Measurements from ENCODE around the gene IGFL3.
"Not testable (repeated sequence)": the region's sequence is repeated elsewhere in the genome, so short reads cannot be mapped to it uniquely, and the experiment has no call there.

IGFL3 gene

DNA sequence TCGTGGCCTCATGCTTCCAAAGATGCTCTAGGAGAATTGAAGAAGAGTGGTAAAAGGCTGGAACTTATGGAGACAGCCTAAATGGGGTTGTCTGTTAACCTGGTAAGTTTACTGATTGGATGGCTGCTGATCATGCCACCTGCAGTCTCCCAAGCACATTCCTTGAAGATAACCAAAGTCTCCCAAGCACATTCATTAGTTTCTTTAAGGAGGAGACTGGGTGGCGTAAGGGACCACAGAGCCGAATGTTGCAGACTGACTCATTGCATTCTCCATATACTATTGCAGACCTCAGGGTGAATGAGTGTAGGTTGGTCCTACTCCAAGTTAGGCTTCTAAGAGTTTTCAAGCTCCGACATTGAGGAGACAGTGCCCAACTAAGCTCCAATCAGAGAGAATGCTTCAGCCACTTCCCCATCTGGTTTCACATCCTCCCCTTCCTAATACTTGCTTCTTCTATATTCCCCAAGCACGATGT, at the start of gene IGFL3:
Gene IGFL3 (minus strand): TSS at position 51 of the 478 bp plus-strand sequence. CDS start 39 bp downstream, at position 12.
- DNase-seq (ENCODE audit: low read depth in 2 of 2) = no peak

DNA sequence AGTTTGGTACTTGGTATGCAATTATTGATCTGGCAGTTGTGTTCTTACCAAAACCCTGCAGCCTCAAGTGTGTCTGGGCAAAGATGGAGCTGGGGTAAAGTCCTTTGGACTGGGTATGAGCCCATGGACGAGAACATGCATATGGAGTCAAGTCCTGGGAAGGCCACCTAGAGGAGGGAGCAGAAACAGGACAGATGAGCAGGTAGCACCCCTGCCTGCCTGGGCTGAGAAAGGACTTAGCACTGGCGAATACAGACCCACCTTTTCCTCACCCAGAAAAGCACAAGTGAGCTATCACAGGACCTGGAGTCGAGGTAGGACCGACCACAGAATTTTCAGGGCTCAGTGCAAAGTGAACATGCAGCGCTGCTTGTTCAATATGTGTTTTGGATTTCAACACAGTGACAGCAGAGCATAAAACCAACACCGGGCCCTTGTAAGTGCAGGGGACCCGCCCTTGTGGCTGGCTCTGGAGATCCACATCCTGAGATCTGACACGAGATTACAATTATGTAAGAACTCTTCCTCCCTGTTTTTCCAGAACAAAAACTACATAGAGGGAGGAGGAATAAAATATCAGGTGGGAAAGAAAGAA, 49.5 kb upstream of the IGFL3 start:
- DNase-seq (ENCODE audit: low read depth in 2 of 2) = no peak

DNA sequence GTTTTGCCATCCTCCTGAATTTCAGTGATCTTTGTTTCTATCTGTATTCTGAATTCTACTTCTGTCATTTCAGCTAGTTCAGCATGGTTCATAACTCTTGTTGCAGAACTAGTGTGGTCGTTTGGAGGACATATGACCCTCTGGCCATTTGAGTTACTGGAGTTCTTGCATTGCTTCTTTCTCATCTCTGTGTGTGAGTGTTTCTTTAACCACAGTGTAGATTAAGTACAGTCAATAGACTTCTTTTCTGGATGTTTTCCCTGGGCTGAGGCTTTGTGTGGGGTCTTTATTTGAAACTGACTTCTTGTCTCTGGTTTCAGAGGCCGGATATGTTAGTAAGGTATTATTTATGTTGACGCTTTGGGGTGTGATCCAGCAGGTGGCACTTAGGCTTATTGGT, 38.2 kb upstream of the IGFL3 start:
- DNase-seq (ENCODE audit: low read depth in 2 of 2) = no peak

DNA sequence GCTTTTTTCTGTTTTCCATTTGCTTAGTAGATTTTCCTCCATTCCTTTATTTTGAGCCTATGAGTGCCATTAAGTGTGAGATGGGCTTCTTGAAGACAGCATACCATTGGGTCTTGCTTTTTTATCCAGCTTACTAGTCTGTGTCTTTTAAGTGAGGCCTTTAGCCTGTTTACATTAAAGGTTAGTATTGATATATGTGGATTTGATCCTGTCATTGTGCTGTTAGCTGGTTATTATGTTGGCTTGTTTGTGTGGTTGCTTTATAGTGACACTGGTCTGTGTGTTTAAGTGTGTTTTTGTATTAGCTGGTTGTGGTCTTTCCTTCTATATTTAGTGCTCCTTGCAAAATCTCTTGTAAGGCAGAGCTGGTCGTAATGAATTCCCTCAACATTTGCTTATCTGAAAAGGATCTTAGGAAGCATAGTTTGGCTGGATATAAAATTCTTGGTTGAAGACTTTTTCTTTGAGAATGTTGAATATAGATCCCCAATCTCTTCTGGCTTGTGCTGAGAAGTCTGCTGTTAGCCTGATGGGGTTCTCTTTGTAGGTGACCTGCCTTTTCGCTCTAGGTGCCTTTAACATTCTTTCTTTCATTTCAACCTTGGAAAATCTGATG, 37.3 kb upstream of the IGFL3 start:
- DNase-seq (ENCODE audit: low read depth in 2 of 2) = not testable (repeated sequence)

DNA sequence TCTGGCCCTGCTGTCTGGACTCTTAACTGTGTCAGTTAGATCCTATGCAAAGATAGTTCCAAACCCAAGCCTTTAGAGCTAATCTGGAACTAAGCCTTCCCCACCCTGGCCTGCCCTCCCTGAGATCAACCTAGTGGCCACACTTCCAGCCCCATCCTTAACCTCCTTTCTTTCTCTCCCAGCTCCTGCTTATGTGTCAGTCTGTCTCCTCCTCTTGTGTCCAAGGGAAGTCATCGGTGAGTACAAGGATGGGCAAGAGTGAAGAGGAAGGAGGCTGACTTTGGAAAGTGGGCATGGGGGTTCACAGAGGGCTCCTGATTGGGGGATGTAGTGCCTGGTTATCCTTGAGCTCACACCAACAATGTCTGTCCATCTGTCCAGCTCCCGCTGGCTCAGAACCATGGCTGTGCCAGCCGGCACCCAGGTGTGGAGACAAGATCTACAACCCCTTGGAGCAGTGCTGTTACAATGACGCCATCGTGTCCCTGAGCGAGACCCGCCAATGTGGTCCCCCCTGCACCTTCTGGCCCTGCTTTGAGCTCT, 35.8 kb upstream of the IGFL3 start:
- DNase-seq (ENCODE audit: low read depth in 2 of 2) = no peak

DNA sequence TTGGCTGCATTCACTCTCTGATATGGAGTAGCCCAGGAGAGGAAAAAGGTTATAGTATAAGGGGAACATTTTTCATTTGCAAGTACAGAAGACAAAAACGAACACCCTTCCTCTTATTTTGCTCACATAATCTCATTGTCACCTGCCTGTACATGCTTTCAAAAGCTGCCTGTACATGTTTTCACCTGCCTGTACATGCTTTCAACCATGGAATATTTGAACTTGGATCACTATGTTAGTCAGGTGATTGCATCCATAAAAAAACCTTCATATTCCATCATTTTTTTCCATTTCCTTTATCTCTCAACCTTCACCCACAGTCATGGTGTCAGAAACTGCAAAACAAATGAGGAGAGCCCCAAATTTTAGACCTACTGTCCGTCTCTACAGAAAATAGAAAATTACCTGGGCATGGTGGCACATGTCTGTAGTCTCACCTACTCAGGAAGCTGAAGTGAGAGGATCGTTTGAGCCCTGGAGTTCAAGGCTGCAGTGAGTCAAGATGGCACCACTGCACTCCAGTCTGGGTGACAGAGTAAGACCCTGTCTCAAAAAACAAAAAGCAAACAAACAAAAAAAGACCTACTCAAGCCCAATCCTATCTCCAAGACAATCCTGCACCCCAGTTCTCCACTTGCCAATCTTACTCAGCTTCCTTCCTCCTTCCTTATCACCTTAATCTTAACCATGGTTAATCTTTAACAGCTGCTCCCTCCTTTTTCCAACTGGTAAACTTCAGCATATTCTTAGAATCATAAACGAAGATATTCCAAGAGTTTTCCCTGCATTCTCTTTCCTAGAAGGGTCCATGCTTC, 35.1 kb upstream of the IGFL3 start:
- DNase-seq (ENCODE audit: low read depth in 2 of 2) = no peak

DNA sequence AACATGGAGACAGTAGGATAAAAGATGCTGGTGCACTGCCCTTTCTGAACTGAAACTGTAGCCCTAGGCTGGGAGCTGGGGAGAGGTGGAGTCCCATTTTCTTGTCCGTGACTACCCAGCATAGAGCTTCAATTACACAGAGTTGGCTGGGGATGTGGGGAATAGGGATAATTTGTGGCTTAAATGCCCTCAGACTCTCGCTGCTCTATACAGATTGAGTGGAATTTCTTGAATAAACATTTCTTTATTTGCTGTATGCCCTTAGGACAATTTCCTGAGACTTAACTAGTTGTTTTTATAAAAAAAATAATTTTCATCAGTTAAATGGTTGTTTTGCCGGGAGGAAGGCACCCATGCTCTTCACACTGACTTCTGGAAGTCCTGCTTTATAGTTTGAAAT, 30.7 kb upstream of the IGFL3 start:
- no peak for DNase-seq (ENCODE audit: low read depth in 2 of 2)

DNA sequence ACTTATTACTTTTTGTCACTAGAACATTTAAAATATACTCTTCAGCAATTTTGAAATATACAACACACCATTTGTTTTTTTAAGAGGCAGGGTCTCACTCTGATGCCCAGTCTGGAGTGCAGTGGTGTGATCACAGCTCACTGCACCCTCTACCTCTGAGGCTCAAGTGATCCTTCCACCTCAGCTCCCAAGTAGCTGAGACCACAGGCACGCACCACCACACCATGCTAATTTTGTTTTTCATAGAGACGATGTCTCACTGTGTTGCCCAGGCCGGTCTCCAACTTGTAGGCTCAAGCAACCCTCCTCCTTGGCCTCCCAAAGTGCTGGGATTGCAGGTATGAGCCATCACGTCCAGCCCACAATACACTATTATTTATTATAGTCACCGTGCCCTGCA, 26.1 kb upstream of the IGFL3 start:
- DNase-seq (ENCODE audit: low read depth in 2 of 2) = no peak

DNA sequence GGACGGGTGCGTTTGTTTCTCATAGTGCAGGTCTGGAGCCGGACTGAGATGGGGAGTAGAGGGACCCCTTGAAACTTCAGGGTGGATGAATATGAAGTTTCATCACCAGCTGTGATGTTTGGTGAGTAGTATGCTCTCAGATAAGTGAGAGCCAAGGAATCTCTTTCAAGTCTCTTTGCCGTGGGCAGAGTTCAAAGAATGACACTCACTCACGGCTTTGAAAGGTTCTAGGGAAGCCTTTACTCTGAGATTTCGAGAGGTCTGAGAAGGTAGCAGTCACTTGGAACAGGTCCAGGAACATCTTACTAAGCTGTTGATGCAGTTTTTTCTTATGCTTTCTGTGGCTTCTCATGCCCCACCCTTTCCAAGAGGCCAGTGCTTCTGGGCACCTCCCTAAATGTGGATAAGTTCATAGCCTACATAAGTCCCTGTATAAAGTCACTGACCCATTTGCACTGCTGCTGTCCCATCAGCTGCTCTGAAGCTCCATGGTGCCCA, 23.4 kb upstream of the IGFL3 start, which contains the start of gene IGFL2:
Gene IGFL2 (plus strand): TSS at position 448 of the 498 bp plus-strand sequence. CDS start 41 bp downstream, at position 489.
- DNase-seq (ENCODE audit: low read depth in 2 of 2) = peak in 1 of 2 experiments; percentile 2

DNA sequence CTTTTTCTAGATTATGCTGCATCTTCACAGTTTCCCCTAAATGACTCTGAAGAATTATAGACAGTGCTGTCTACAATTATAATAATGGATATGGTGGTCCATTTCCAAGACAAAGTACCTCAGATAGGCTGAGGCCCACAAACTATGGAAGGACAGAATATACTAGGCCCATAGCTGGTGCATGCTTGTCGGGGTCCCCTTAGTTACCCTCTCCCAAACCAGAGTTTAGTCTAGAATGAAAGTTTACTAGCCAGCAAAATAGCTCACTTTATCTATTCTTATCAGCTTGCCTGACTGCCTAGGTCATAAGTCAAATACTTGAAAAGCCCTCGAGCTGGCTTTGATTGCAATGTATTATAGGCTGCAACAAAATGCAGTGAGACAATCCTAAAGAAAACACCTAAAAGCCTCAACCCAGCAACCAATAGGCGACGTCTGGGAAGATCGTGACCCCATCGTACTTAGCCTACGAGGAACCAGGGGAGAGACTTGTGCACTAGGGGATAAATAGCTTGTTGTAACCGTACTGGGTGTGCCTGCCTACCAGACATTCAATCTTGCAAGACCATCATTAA, 22.8 kb upstream of the IGFL3 start:
- DNase-seq (ENCODE audit: low read depth in 2 of 2) = no peak

DNA sequence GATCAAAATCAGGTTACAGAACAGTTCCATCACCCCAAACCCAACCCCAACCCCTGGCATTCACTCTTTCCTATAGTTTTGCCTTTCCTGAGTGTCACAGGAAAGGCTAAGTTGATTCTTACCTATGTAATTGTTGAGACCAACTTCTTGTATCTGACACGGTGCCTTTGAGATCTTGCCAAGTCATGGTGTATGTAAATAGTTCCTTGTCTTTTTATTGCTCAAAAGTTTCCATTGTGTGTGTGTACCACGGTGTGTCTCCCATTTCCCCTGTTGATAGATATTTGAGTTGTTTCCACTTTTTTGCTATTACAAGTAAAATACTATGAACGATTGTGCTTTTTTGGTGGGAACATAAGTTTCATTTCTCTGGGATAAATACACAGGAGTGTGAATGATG, 20.3 kb upstream of the IGFL3 start:
- DNase-seq (ENCODE audit: low read depth in 2 of 2) = no peak

DNA sequence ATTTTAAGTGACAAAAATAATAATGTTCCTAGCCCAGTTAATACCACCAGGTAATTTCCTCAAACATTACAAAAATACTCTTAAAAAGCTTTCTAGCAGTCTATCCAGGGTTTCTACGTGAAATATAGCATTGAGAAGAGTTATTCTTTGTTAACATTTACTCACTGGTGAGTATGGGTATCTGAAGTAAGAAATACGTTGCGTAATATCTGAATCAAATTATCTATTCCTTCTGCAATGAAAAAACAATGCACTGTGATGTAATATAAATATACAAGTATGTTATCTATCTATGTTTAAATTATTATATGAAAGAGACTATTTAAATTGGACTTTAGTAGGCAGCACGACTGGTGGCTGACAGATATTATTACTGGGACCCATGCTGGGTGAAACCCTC, 17.8 kb upstream of the IGFL3 start:
- no peak for DNase-seq (ENCODE audit: low read depth in 2 of 2)

DNA sequence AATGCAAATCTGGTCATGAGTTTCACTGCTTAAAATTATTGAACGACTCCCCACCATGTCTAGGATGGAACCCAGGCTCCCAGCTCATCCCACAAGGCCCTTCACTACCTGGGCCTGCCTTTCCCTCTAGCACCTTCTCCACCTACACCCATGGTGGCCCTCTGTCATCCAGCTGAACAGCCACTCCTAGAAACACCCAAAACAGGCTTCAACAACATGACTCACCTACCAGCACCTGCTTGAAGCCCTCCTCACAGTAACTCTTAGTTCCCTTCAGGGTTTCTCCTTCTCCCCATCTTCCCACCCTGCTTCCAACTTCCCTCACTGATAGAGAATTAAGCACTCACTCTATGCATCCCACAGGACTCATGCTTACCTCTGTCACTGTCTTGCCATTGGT, 16.9 kb upstream of the IGFL3 start:
- DNase-seq (ENCODE audit: low read depth in 2 of 2) = no peak

DNA sequence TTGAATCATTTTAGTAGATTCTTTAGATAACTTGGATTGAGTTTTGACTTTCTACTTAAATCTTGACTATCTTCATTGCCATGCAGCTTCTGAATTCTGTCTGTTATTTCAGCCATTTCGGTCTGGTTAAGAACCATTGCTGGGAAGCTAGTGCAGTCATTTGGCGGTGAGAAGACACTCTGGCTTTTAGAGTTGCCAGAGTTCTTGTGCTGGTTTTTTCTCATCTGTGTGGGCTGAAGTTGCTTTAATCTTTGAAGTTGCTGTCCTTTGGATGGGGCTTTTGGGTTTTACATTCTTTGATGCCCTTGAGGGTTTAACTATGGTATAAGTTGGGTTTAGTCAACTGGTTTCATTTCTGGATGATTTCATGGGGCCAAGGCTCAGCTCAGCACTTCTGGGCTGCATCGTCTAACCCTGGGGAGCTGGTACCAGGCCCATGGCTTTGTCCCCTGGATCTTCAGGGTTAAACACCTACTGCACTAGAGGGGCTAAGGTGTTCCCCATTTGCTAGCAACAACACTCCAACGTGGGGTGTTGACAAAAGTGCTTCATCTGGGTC, 13.5 kb upstream of the IGFL3 start:
- DNase-seq (ENCODE audit: low read depth in 2 of 2) = no peak

DNA sequence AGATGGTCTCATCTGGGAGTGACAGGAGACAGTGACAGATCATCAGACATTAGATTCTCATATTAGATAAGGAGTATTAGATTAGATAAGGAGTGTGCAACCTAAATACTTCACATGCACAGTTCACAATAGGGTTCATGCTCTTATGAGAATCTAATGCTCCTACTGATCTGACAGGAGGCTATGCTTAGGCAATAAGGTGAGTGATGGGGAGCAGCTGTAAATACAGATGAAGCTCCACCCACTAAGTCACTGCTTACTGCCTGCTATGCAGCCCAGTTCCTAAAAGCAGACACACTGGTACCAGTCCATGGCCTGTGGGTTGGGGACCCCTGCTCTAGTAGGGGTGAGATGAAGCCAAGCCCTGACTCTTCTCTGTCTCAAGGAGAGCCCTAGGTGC, 10.0 kb upstream of the IGFL3 start:
- no peak for DNase-seq (ENCODE audit: low read depth in 2 of 2)

DNA sequence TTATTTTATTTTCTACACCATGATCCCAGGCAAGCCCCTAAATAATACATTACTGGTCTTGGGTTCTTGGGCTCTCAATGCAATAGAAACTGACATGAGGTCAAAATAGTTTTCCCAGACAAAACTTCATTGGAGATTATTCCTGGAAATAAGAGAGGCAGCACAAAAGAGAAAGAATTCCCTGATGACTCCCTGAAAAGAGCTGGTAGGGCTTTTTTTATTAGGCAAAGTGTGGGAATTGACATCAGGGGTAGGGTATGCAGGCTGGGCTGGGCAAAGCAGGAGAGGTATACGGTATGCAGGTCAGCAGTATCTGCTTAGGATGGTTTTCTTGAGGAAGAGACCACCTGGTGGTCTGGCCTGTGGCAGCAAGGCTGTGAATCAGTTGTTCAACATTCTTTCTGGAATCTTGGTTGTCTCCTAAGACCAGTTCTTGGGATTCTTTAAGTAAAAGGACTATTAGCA, 9.3 kb upstream of the IGFL3 start:
- DNase-seq (ENCODE audit: low read depth in 2 of 2) = no peak

DNA sequence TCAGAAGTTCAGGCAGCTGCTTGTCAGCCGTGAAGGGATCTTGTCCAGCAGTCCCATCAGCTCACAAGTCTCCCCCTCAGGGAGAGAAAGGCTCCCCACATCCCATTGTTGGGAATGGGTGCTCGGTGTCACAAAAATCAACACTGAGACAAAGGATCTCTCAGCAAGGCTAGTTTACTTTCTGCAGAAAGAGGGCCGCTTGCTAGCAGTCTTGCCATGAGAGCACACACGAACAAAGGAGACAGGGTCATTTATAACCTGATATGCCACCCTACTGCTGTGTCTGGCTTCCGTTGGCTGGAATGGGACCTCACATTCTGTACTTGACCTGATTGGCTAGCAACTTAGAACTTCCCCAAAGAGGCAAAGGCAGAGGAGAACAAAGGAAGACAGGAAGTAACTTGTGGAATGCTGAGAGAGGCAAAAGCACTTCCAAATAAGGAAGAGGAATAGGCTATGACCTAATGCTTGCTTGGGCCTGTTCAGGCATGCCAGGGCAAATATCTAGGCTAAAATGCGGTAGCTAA, 8.7 kb upstream of the IGFL3 start:
- no peak for DNase-seq (ENCODE audit: low read depth in 2 of 2)

DNA sequence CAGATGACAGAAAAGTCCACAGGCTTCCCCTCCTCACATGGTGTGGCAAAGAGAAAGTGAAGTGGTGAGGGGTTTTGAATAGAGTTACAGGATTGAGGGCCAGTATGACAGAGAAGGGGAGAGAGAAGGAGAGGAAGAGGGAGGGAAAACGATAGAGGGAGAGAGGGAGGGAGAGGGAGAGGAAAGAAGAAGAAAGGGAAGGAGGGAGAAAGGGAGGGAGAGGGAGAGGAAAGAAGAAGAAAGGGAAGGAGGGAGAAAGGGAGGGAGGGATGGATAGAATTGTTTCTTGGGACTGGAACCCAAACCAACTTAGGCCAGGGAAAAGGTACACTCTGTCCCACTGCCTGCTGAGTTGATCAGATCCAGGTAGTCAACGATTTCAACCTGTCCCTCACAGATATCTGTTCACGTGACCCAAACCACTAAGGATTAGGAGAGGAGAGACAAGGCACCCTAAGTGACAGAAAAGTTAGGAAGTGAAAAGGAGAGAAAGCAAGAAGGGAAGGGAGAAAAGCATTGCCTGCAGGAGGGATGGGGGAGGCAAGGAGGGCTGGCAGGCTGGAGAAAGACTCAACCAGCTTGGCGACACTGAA, 8.1 kb upstream of the IGFL3 start:
- no peak for DNase-seq (ENCODE audit: low read depth in 2 of 2)

DNA sequence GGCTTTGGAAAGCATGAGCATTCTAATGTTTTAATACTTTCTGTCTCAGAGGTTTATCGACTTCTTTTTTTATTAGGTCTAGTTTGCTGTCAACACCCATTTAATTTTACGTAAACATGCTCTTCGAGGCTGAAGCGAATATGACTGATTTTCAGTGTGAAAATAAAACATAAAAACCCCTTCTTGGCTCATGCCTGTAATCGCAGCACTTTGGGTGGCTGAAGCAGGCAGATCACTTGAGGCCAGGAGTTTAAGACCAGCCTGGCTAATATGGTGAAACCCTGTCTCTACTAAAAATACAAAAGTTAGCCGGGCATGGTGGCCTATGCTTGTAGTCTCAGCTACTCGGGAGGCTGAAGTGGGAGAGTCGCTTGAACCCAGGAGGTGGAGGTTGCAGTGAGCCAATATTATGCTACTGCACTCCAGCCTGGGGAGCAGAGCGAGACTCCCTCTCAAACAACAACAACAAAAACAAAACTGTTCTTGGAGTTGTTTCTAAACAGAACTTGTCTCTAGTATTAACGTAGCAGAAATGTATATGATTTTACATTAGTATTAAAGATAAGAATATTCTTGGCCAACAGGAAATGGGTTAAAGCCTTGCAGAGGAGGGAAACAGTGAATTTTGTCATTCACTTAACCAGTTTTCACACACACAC, 7.1 kb upstream of the IGFL3 start:
- no peak for DNase-seq (ENCODE audit: low read depth in 2 of 2)

DNA sequence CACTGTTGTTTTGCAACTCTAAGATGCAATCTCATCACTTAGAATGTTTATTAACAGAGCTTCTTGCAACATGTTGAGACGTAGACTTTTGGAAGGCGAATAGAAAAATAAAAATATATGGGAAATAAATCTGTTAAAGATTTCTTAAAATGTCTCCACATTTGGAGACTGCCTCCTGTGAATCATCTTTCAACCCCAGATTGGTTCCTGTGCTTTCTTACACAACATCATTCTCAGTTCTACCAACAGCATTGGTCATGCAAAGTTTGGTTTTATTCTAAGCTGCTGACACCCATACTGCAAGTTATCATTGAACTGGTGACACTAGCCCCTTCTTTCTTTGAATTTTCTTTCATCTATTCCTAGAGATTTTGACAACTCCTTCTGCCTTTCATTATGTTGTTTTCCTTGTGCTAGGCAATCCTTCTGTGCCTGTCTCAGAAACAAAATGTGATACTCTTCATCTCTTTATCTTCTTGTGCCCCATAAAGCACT, 1.6 kb upstream of the IGFL3 start:
- DNase-seq (ENCODE audit: low read depth in 2 of 2) = no peak

All from stimulated activated CD4-positive, alpha-beta T cell treated with anti-CD3 and anti-CD28 coated beads, Interleukin-12 subunit alpha, Interleukin-12 subunit beta, amount 100 ng/mL, for 24 hours (primary cell).